Measurements from ENCODE around the gene NIF3L1.

DNA sequence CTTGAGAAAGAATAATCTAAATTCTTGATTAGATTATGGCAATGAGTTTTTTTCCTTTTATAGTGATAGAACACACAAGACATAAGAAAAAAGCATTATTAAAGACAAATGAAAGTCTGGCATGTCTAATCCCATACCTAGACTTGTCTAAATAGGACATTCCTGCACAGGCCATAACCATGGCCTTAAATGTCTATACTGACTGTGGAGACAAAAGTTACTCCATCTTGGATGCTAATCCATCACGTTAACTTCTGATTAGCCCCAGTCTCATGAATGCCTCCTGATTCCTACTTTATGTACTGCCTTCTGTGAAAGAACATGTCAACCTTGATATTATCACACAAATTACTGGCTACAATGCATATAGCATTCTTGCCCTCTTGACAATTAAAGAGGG lies 50.7 kb downstream of the NIF3L1 start:
- TF ChIP-seq SUZ12 (IDR thresholded peaks at IDR 0.05; ENCODE audit: unreplicated experiment) (no peak), MXI1 (IDR thresholded peaks at IDR 0.05; ENCODE audit: low read depth, low read length) (no peak), EGR1 (IDR thresholded peaks at IDR 0.05; ENCODE audit: borderline replicate concordance in 1 of 2, low read depth in 2 of 2, low read length in 2 of 2) (no peak), FOXM1 (IDR thresholded peaks at IDR 0.05; ENCODE audit: low read depth, low read length) (no peak), SP1 (IDR thresholded peaks at IDR 0.05; ENCODE audit: low read depth, low read length) (no peak), CTCF (IDR thresholded peaks at IDR 0.05 in 2 of 3, conservative IDR thresholded peaks at IDR 0.05 in 1 of 3; ENCODE audit: control insufficient read depth in 2 of 3, extremely low read depth in 1 of 3, insufficient read depth in 1 of 3, low read depth in 3 of 3, low read length in 3 of 3) (no peak), CHD2 (IDR thresholded peaks at IDR 0.05; ENCODE audit: borderline replicate concordance, low read depth, low read length) (no peak), ETV6 (conservative IDR thresholded peaks at IDR 0.05 in 1 of 2, IDR thresholded peaks at IDR 0.05 in 1 of 2; ENCODE audit: borderline replicate concordance in 1 of 2, low read depth in 1 of 2) (no peak), HCFC1 (IDR thresholded peaks at IDR 0.05; ENCODE audit: low read length) (no peak), POLR2AphosphoS5 (IDR thresholded peaks at IDR 0.05; ENCODE audit: low read length) (no peak)
- TF ChIP-seq, protein P1, sequence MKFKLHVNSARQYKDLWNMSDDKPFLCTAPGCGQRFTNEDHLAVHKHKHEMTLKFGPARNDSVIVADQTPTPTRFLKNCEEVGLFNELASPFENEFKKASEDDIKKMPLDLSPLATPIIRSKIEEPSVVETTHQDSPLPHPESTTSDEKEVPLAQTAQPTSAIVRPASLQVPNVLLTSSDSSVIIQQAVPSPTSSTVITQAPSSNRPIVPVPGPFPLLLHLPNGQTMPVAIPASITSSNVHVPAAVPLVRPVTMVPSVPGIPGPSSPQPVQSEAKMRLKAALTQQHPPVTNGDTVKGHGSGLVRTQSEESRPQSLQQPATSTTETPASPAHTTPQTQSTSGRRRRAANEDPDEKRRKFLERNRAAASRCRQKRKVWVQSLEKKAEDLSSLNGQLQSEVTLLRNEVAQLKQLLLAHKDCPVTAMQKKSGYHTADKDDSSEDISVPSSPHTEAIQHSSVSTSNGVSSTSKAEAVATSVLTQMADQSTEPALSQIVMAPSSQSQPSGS (IDR thresholded peaks at IDR 0.05; ENCODE audit: low read length) = no peak
- TF ChIP-seq, protein P2, sequence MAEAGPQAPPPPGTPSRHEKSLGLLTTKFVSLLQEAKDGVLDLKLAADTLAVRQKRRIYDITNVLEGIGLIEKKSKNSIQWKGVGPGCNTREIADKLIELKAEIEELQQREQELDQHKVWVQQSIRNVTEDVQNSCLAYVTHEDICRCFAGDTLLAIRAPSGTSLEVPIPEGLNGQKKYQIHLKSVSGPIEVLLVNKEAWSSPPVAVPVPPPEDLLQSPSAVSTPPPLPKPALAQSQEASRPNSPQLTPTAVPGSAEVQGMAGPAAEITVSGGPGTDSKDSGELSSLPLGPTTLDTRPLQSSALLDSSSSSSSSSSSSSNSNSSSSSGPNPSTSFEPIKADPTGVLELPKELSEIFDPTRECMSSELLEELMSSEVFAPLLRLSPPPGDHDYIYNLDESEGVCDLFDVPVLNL (IDR thresholded peaks at IDR 0.05; ENCODE audit: low read depth, low read length) = no peak
